GM18508 (cell line): ENCODE results near the gene USP6.
"Not testable (repeated sequence)": the region's sequence is repeated elsewhere in the genome, so short reads cannot be mapped to it uniquely, and the experiment has no call there.

Experiments used
- ATAC-seq: cut with Tn5 transposase; IDR thresholded peaks from one replicate; pipeline ENCODE4 v1.9.1; 2021; ENCODE audit warnings: moderate number of reproducible peaks; ENCODE audit not compliant: insufficient read depth, unreplicated experiment

USP6 gene

GRCh38 chr17:5115673-5116651 lies at the start of gene USP6:
USP6 (plus strand) TSS chr17:5116032; CDS start chr17:5130368, 14,336 bp downstream.
- ATAC-seq = no peak

DNA sequence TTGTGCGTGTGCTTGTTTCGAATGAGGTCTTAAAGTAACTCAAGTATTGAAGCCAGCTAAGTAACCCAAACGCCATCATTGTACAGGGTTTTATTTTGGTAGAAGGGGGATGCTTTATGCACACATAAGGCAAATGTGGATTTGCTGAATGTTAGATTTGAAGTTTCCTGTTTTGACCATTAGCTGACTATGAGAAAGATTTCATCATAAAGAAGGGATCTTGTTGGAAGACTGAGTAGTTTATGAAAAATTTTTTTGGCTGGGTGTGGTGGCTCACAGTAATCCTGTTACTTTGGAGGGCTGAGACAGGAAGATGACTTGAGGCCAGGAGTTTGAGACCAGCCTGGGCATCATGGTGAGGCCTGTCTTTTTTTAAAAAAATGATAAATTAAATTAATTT lies 47.6 kb upstream of the USP6 start:
- no peak for ATAC-seq

- ATAC-seq = no peak
Measured at GRCh38 chr17:5069724-5070123, 46.1 kb upstream of the USP6 start.

GRCh38 chr17:5075472-5075871 lies 40.4 kb upstream of the USP6 start:
- ATAC-seq = not testable (repeated sequence)

GRCh38 chr17:5077275-5077674 lies 38.6 kb upstream of the USP6 start:
- not testable (repeated sequence) for ATAC-seq

DNA sequence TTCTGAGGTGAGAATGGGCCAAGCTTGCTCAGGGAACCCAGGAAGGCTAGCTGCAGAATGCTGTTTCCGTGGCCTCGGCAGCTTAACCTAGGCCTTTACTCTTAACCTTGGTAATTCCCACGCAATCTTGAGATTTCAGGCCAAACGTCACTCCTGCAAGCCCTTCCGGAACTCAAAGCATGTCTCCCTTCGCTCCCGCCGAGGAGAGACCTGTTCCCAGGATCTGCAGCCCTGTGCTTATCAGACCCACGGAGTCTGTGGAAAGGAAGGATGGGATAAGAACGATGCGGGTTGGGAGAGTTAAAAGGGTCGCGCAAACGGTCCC lies 38.1 kb upstream of the USP6 start:
- no peak for ATAC-seq

GRCh38 chr17:5078106-5079028 lies 37.5 kb upstream of the USP6 start, which contains the start of gene ZFP3:
ZFP3 (plus strand) TSS chr17:5078467; CDS start chr17:5091505, 13,038 bp downstream.
- ATAC-seq = no peak

DNA sequence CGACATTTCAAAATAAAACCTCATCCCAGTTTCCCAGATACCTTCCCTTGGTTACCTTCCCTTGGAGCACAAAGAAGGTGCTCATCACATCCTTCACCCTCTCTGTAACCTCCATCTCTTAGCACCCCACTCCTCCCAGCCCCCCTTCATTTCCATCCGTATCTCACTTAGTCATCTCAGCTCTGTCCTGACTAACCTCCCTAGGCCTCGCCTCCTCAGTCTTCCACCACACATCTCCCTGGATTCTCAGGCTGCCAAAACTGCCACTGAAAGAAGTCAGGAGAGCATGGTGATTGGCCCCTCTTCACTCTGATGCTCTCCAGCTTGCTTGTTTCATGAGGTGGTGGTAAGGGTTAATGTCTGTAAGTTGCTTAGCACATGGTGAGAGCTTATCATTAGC lies 35.2 kb upstream of the USP6 start:
- ATAC-seq = no peak

DNA sequence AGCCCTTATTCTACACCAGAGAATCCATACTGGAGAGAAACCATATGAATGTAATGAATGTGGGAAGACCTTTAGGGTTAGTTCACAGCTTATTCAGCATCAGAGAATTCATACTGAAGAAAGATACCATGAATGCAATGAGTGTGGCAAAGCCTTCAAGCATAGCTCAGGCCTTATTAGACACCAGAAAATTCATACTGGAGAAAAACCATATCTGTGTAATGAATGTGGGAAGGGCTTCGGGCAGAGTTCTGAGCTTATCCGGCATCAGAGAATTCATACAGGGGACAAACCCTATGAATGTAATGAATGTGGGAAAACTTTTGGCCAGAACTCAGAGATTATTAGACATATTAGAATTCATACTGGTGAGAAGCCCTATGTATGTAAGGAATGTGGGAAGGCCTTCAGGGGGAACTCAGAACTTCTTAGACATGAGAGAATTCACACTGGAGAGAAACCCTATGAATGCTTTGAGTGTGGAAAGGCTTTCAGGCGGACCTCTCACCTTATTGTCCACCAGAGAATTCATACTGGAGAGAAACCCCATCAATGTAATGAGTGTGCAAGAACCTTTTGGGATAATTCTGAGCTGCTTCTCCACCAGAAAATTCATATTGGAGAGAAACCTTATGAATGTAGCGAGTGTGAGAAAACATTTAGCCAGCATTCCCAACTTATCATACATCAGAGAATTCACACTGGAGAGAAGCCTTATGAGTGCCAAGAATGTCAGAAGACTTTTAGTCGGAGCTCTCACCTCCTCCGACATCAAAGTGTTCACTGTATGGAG lies 23.4 kb upstream of the USP6 start:
- no peak for ATAC-seq

DNA sequence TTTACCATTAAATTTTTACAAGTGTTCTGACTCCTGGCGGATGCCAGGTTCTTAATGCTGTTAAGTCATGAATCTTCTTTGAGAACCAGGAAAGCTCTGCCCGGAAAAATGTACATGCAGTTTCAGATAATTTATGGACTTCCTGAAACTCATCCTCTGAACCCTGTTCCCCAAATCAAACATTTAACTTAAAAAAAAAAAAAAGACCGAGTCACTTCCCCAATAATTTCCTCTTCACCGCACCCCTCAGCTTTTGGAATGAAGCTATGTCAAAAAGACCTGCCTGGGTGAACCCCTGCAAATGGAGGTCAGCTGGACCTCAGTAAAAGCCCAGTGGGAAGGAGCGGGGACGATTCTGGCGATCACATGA lies 19.1 kb upstream of the USP6 start:
- no peak for ATAC-seq

- ATAC-seq = no peak
Measured at GRCh38 chr17:5097101-5097834, 18.6 kb upstream of the USP6 start.

DNA sequence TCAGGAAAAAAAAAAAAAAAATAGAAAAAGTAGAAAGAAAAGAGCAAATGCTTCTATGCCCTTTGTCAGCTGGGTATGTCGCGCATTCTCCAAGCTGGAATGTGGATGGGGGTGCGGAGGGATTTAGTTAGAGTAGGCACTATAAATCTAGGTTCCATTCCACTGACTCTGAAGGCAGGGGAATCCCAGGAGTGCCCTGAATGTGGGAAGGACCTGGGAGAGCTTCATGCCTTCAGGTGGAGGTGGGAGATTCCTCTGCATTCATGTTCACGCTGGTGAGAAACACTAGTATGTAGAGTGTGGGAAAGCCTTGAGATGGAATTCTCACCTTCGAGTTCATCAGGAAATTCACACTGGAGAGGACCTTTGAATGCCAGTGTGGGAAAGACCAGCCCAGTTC lies 16.6 kb upstream of the USP6 start:
- ATAC-seq = no peak

GRCh38 chr17:5100832-5101231 lies 15.0 kb upstream of the USP6 start:
- ATAC-seq = no peak

- no peak for ATAC-seq
Measured at GRCh38 chr17:5110816-5111215, 5.0 kb upstream of the USP6 start.

DNA sequence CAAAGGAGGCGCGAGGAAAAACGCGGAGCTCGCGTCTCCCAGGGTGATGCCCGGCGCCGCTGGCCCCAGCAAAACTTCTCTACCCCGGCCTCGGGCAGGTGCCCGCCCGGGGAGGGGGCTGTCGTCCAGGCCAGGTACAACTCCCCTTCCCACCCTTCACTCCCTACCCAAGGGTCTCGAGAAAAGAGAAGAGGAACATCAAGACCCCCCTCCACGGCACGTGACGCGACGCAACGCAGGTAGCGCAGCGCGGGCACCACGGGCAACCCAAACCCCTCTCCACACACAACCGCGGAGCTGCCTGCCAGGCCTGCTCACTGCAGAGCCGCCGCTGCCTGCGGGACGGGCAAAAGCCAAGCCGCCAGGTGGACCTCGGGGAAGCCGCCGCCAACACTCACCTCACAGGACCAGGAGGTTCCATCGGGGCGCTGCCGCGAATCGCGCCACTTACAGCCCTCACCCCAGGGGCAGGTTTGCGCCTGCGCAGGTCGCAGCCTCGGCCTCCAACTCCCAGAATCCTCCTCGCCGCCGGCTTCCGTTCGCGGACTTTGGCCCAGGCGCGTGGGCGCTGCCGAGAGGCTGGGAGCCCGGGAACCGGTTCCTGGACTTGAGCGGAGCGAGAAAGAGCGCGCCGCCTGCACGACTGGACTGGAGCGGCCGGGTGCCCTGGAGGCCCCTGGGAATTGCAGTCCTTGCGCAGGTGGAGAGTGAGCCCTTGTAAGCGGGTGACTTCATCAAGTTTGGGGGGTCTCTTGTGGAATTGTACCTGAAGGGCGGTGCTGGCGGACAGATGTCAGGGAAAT lies 4.2 kb upstream of the USP6 start, which contains the start of gene ZNF232:
TSS of gene ZNF232 (minus strand) at position 477 of the 803 bp plus-strand sequence. CDS start at position 421, 56 bp downstream.
- no peak for ATAC-seq

GRCh38 chr17:5118219-5118618 lies 2.4 kb downstream of the USP6 start:
- ATAC-seq = no peak

GRCh38 chr17:5120036-5120435 lies 4.2 kb downstream of the USP6 start:
- ATAC-seq = no peak

GRCh38 chr17:5120436-5121185 lies 4.8 kb downstream of the USP6 start:
- ATAC-seq = not testable (repeated sequence)
